Measurements from ENCODE around the gene PRLH.

The PRLH gene

DNA sequence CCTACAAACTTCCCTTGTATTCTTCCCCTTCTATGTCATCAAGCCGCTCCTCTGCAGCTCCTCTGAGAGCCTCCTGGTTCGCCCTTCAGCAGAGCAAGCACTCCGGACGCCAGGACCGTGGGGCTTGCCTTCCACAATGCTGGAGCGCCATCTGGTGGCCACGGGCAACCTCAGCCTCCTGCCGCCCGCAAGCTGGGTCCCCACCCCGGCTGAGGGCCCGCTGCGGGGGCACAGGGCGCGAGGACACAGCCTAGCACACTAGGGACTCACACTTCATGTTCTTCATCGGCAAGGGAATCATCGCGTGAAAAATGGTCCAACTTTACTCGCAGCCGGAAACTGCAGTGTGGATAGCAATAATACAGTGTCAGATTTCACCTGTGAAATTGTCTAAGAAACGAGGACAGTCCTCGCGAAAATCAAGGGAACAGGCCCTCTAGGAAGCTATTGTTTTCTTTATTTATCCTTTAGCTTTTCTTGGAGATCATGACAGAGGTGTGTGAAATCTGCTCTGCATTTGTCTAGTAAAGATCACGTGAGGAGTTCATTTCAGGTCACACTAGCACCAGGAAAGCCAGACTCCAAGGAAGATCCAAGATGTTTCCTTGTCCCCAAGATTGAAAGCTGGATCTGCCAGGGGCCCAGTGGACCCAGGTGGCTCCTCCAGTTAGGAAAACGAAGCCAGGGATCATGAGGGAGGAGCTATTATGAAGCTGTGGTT lies 5.8 kb downstream of the PRLH start:
- TF ChIP-seq, protein P1, sequence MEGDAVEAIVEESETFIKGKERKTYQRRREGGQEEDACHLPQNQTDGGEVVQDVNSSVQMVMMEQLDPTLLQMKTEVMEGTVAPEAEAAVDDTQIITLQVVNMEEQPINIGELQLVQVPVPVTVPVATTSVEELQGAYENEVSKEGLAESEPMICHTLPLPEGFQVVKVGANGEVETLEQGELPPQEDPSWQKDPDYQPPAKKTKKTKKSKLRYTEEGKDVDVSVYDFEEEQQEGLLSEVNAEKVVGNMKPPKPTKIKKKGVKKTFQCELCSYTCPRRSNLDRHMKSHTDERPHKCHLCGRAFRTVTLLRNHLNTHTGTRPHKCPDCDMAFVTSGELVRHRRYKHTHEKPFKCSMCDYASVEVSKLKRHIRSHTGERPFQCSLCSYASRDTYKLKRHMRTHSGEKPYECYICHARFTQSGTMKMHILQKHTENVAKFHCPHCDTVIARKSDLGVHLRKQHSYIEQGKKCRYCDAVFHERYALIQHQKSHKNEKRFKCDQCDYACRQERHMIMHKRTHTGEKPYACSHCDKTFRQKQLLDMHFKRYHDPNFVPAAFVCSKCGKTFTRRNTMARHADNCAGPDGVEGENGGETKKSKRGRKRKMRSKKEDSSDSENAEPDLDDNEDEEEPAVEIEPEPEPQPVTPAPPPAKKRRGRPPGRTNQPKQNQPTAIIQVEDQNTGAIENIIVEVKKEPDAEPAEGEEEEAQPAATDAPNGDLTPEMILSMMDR (IDR thresholded peaks at IDR 0.05; ENCODE audit: control extremely low read depth, extremely low read depth, low read depth, missing control alignments) = peak; percentile 90
- CTCF ChIA-PET = interaction anchor here (0.6 to 9.2 kb wide), 32 partner anchors 10 to 1218 kb away, joined by 3 to 317 read pairs (median 6); no protein-coding TSS in a partner anchor
- POLR2A ChIA-PET = no interaction called here
- peak; percentile 95 for DNase-seq (ENCODE audit: extremely low spot score)

DNA sequence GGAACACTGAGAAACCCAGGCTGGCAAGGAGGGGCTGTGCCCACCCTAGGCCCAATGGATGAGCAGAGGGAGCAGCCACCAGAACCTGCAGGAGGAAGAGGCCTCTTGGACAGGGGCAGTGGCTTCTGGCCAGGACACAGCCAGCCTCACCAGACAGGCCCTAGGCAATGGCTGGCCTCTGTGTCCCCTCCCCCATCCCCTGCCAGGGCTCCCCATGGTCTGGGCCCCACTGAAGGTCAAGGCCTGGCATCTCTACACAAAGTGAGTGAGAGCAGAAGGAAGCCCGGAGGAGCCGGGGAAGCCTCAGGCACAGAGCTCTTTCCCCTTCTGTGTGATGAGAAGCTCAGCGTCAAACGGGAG lies 6.3 kb downstream of the PRLH start:
- POLR2A ChIA-PET = no interaction called here
- CTCF ChIA-PET = interaction anchor here (1.0 to 9.2 kb wide), 21 partner anchors 10 to 173 kb away, joined by 3 to 317 read pairs (median 13); no protein-coding TSS in a partner anchor
- no peak for DNase-seq (ENCODE audit: extremely low spot score)
- TF ChIP-seq, protein P1 (IDR thresholded peaks at IDR 0.05; ENCODE audit: control extremely low read depth, extremely low read depth, low read depth, missing control alignments) = no peak

DNA sequence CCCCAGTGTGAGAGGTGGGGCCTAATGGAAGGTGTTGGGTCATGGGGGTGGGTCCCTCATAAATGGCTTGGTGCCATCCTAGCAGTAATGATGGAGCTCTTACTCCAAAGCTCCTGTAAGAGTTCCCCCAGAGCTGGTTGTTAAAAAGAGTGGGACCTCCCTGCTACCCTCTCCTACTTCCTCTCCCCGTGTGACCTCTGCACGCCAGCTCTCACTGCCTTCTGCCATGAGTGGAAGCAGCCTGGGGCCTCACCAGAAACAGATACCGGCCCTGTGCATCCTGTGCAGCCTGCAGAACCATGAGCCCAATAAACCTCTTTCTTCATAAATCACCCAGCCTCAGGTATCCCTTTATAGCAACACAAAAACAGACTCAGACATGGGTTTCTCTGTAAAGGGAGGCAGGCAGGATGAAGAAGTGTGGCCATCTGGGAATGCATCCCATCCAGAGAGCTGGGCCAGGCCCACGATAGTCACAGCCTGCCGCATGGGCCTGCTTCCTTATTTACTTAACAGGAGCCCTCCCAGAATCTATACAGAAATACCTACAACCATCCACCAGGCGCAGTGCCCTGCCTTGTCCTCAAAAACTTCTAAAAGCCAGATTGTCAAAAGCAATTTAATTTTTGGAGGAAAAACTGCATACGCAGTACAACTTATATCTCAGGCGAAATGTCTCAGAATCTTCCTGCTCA lies 7.5 kb downstream of the PRLH start:
- POLR2A ChIA-PET = no interaction called here
- CTCF ChIA-PET = interaction anchor here (0.6 to 9.2 kb wide), 5 partner anchors 10 to 1082 kb away, joined by 3 to 317 read pairs (median 34); no protein-coding TSS in a partner anchor
- TF ChIP-seq, protein P1 (IDR thresholded peaks at IDR 0.05; ENCODE audit: control extremely low read depth, extremely low read depth, low read depth, missing control alignments) = no peak
- no peak for DNase-seq (ENCODE audit: extremely low spot score)

DNA sequence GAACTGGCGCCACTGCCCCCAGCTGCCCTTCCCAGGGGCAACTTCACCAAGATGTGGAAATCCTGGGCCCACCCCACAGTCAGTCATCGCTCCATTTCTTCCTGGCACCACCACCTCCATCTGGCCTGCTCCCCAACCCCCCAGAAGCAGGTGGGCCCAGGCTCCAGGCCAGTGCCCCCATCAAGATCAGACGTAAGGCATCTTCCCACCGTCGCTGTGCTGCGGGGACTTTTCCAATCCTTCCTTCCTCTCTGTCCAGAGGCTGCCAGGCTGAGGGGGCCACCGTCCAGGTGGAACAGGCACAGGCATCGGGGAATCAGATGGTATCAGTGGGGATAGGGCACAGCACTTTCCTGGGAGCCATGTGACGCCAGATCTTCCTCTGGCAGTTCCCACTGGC lies 8.1 kb downstream of the PRLH start:
- POLR2A ChIA-PET = no interaction called here
- DNase-seq (ENCODE audit: extremely low spot score) = no peak
- TF ChIP-seq, protein P1 (IDR thresholded peaks at IDR 0.05; ENCODE audit: control extremely low read depth, extremely low read depth, low read depth, missing control alignments) = no peak
- CTCF ChIA-PET = interaction anchor here (4.1 to 9.2 kb wide), 4 partner anchors 10 to 172 kb away, joined by 22 to 317 read pairs (median 48); no protein-coding TSS in a partner anchor

DNA sequence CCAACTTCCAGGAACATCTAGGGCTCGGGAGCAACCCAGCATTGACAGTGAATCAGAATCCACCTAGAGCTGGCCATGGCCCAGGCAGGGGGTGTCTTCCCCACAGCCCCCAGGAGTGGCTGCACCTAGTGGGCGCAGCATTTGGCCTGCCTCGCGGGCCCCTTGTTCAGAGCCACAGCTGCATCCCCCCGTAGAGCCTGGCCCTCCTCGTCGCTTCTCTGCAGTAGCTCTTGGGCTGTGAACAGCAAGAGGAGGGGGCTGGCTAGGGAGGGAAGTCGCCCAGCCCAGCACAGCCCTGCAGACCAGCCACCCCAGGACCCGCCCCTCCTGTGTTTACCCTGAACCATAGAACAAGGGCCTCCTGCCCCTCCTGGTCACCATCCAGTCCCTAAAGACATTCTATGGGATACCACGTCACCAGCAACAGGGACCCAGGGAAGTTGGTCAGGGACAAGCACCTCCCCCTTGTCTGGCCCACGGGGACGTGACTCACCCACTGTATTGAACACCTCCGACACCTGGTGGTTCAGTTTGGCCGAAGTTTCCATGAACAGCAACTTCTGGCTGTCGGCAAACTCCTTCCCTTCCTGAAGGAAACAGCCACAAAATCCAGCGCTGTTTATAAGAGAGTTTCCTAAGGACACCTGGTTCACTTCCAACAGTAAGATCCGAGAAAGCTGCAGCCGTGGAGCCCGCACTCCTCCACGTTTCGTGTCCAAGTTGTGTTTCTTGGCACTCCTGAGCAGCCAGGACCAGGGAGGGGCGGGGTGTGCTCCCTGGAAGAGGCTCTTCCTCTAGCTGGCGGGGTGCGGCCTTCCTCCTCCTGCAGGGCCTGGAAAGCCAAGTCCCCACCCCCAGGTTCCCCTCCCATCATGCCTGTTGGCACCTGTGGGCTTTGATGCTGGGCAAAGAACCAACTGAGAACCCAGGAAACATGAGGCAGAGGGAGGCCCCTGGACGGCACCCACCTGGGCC lies 8.8 kb downstream of the PRLH start:
- no peak for DNase-seq (ENCODE audit: extremely low spot score)
- ChIA-PET CTCF (interaction anchor here (4.1 to 9.2 kb wide), 3 partner anchors 9 to 171 kb away, joined by 22 to 317 read pairs (median 63); no protein-coding TSS in a partner anchor), POLR2A (no interaction called here)
- TF ChIP-seq, protein P1 (IDR thresholded peaks at IDR 0.05; ENCODE audit: control extremely low read depth, extremely low read depth, low read depth, missing control alignments) = no peak

Measured in GM10248 (cell line).